ENCODE results near the gene KRTAP4-8. TPM values are rescaled to one million over a fixed set of nuclear protein-coding genes. Genes with fewer than 3 reads are reported as not detected.
"Not testable (repeated sequence)": the region's sequence is repeated elsewhere in the genome, so short reads cannot be mapped to it uniquely, and the experiment has no call there.

The KRTAP4-8 gene
- total RNA-seq = not detected

GRCh38 chr17:41098042-41098441, at the start of gene KRTAP4-8:
Gene KRTAP4-8, minus strand, starts transcription at chr17:41098142. Its CDS starts 58 bp downstream, at chr17:41098084.
- Histone ChIP-seq H3K27me3 (no peaks in the 10 kb centered on the region), H3K4me1 (no peaks in the 10 kb centered on the region), H3K9me3 (no peaks in the 10 kb centered on the region), H3K36me3 (no peaks in the 10 kb centered on the region), H3K4me3 (no peak within 1 kb of the TSS), H3K27ac (no peak within 1 kb of the TSS)
- TF ChIP-seq, protein P1, sequence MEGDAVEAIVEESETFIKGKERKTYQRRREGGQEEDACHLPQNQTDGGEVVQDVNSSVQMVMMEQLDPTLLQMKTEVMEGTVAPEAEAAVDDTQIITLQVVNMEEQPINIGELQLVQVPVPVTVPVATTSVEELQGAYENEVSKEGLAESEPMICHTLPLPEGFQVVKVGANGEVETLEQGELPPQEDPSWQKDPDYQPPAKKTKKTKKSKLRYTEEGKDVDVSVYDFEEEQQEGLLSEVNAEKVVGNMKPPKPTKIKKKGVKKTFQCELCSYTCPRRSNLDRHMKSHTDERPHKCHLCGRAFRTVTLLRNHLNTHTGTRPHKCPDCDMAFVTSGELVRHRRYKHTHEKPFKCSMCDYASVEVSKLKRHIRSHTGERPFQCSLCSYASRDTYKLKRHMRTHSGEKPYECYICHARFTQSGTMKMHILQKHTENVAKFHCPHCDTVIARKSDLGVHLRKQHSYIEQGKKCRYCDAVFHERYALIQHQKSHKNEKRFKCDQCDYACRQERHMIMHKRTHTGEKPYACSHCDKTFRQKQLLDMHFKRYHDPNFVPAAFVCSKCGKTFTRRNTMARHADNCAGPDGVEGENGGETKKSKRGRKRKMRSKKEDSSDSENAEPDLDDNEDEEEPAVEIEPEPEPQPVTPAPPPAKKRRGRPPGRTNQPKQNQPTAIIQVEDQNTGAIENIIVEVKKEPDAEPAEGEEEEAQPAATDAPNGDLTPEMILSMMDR (IDR thresholded peaks at IDR 0.05) = no peak
- no peak for DNase-seq

GRCh38 chr17:41145261-41145660, 47.3 kb upstream of the KRTAP4-8 start:
- Histone ChIP-seq H3K36me3 (no peaks in the 10 kb centered on the region), H3K4me1 (no peaks in the 10 kb centered on the region), H3K27me3 (no peaks in the 10 kb centered on the region), H3K27ac (no peak overlapping the region), H3K4me3 (no peak overlapping the region), H3K9me3 (peaks cover 0 to 5% (median 1%) of the 10 kb centered on the region in 4 donors)
- TF ChIP-seq POLR2A (IDR thresholded peaks at IDR 0.05) = no peak
- TF ChIP-seq, protein P1 (IDR thresholded peaks at IDR 0.05) = no peak
- DNase-seq = no peak

GRCh38 chr17:41144846-41145245, 46.9 kb upstream of the KRTAP4-8 start:
- Histone ChIP-seq H3K4me1 (no peaks in the 10 kb centered on the region), H3K27ac (no peak overlapping the region), H3K36me3 (no peaks in the 10 kb centered on the region), H3K27me3 (no peaks in the 10 kb centered on the region), H3K4me3 (no peak overlapping the region), H3K9me3 (peaks cover 0 to 9% (median 1%) of the 10 kb centered on the region in 4 donors)
- DNase-seq = no peak
- no peak for TF ChIP-seq POLR2A (IDR thresholded peaks at IDR 0.05)

DNA sequence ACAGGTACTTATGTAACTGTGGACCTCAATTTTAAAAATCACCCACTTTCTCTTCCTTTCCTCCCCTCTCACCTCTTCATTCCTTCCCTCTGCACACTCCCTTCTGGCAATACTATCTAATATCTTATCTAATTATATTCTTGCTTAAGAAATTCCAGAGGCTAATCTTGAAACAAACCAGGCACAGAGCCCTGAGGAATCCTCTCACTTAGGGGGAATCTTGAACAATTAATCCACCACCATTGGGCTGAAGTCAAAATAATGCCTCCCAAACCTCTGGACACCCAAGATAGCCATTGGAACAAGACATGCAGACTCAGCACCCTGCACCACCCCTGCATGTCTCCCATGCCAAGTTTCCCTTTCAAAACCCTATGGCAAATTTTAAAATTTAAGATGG, 43.4 kb upstream of the KRTAP4-8 start:
- Histone ChIP-seq H3K27me3 (no peaks in the 10 kb centered on the region), H3K4me1 (no peaks in the 10 kb centered on the region), H3K36me3 (no peaks in the 10 kb centered on the region), H3K27ac (no peak overlapping the region), H3K4me3 (no peak overlapping the region), H3K9me3 (peaks cover 0 to 9% (median 1%) of the 10 kb centered on the region in 4 donors)
- DNase-seq = no peak
- TF ChIP-seq, protein P1 (IDR thresholded peaks at IDR 0.05) = no peak
- TF ChIP-seq POLR2A (IDR thresholded peaks at IDR 0.05) = no peak

DNA sequence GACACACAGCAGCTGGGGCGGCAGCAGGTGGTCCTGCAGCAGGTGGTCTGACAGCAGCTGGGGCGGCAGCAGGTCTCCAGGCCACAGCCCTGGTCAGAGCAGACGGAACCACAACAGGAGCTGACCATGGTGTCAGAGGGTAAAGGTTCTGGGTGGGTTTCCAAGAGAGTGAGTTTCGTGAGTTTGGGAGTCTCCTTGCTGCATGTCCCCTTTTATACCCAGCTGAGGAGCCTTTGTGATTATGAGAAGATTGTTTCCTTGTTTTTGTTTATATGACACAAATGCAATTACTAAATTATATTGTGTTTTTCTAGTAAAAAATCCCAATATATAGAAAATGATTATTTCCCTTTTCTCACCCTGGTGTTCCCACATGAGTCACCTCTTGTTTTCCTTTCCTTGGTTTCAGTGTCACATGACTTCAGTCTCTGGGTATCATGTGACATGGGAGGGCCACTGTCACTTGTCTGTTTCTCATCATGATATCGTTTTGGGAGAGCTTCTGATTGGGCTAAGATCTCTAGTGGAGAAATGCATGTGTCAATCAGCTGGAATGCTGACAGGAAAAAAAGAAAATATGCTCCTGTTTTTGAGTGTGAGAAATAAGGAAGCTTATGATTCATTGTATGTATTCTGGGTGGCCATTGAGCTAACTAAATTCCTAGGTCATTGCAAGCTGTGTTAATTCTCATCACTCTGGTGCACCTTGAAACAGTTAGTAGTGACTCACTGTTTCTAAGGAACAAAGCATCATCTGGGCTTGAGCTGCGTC, 42.6 kb upstream of the KRTAP4-8 start, which contains the start of gene KRTAP4-6:
KRTAP4-6 (minus strand) TSS at position 185 of the 772 bp plus-strand sequence; CDS start at position 128, 57 bp downstream.
- Histone ChIP-seq H3K4me1 (no peaks in the 10 kb centered on the region), H3K27ac (no peak within 1 kb of the TSS), H3K9me3 (peaks cover 0 to 9% (median 1%) of the 10 kb centered on the region in 4 donors), H3K27me3 (no peaks in the 10 kb centered on the region), H3K36me3 (no peaks in the 10 kb centered on the region), H3K4me3 (no peak within 1 kb of the TSS)
- no peak for DNase-seq
- TF ChIP-seq, protein P1 (IDR thresholded peaks at IDR 0.05) = no peak
- TF ChIP-seq POLR2A (IDR thresholded peaks at IDR 0.05) = no peak

DNA sequence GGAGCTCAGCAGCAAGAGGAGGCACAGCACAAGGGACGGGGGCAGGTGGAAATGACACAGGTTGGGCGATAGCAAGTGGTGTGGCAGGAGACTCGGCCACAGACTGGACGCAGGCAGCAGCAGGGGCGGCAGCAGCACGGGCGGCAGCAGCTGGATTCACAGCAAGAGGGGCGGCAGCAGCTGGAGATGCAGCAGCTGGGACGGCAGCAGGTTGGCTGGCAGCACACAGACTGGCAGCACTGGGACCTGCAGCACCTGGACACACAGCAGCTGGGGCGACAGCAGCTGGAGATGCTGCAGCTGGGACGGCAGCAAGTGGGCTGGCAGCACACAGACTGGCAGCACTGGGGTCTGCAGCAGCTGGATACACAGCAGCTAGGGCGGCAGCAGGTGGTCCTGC, 41.9 kb upstream of the KRTAP4-8 start:
- not testable (repeated sequence) for H3K4me3 ChIP-seq, H3K4me1 ChIP-seq, H3K27me3 ChIP-seq, DNase-seq, H3K36me3 ChIP-seq, H3K9me3 ChIP-seq, H3K27ac ChIP-seq
